Astrocyte (in vitro differentiated cells and primary cell): ENCODE results near the gene GUCY2F. TPM values are rescaled to one million over a fixed set of nuclear protein-coding genes. Genes with fewer than 3 reads are reported as not detected.

Experiments used
- DNase-seq: peaks from one replicate; pipeline ENCODE4 v3.0.0-alpha.2; 2010; ENCODE audit warnings: low read depth
- FAIRE-seq: peaks from 2 replicates; lab custom pipeline; 2011; peaks lifted over from hg19 to GRCh38; lab: Jason Lieb, UNC
- H2AFZ ChIP-seq: 2 replicates; pipeline ENCODE4 v1.6.0; 2012; ENCODE audit warnings: low read depth, low read length, inconsistent platforms
- H3K27ac ChIP-seq: 2 replicates; pipeline ENCODE4 v1.5.1; 2011; ENCODE audit warnings: low read depth, low read length, inconsistent platforms
- H3K27me3 ChIP-seq: 2 replicates; pipeline ENCODE4 v1.6.0; 2011; ENCODE audit warnings: low read length, inconsistent platforms; ENCODE audit not compliant: insufficient read depth
- H3K36me3 ChIP-seq: 2 replicates; pipeline ENCODE4 v1.5.1; 2011; ENCODE audit warnings: low read length, inconsistent platforms; ENCODE audit not compliant: insufficient read depth
- H3K4me1 ChIP-seq: 2 replicates; pipeline ENCODE4 v1.5.1; 2011; ENCODE audit warnings: low read length, inconsistent platforms; ENCODE audit not compliant: insufficient read depth
- H3K4me2 ChIP-seq: 2 replicates; pipeline ENCODE4 v1.6.0; 2012; ENCODE audit warnings: low read length, inconsistent platforms
- H3K4me3 ChIP-seq: 2 replicates; pipeline ENCODE4 v1.5.1; 2011; ENCODE audit warnings: low read depth, mild to moderate bottlenecking, low read length, inconsistent platforms; ENCODE audit not compliant: insufficient read depth
- H3K79me2 ChIP-seq: 2 replicates; pipeline ENCODE4 v1.6.0; 2012; ENCODE audit warnings: mild to moderate bottlenecking, low read length, inconsistent platforms; ENCODE audit not compliant: insufficient read depth
- H3K9ac ChIP-seq: 2 replicates; pipeline ENCODE4 v1.6.0; 2012; ENCODE audit warnings: mild to moderate bottlenecking, low read length, inconsistent platforms
- H3K9me3 ChIP-seq: 2 replicates; pipeline ENCODE4 v1.5.1; 2012; ENCODE audit warnings: low read depth, mild to moderate bottlenecking, low read length, inconsistent platforms; ENCODE audit not compliant: insufficient read depth
- H4K20me1 ChIP-seq: 2 replicates; pipeline ENCODE4 v1.6.0; 2012; ENCODE audit warnings: low read length, inconsistent platforms; ENCODE audit not compliant: insufficient read depth
- H3K27ac Mint-ChIP-seq: one replicate; pipeline ENCODE4 v1.8.0; 2021; ENCODE audit warnings: mild to moderate bottlenecking, mixed read lengths; ENCODE audit not compliant: unreplicated experiment
- H3K27me3 Mint-ChIP-seq: one replicate; pipeline ENCODE4 v1.8.0; 2021; ENCODE audit warnings: low read depth, mixed read lengths; ENCODE audit not compliant: unreplicated experiment
- H3K36me3 Mint-ChIP-seq: one replicate; pipeline ENCODE4 v1.8.0; 2021; ENCODE audit warnings: low read depth, mixed read lengths; ENCODE audit not compliant: unreplicated experiment
- H3K4me1 Mint-ChIP-seq: one replicate; pipeline ENCODE4 v1.8.0; 2021; ENCODE audit warnings: low read depth, mixed read lengths; ENCODE audit not compliant: unreplicated experiment
- H3K4me3 Mint-ChIP-seq: one replicate; pipeline ENCODE4 v1.8.0; 2021; ENCODE audit warnings: mild to moderate bottlenecking, moderate library complexity, mixed read lengths; ENCODE audit not compliant: unreplicated experiment
- H3K9me3 Mint-ChIP-seq: one replicate; pipeline ENCODE4 v1.8.0; 2021; ENCODE audit warnings: mild to moderate bottlenecking, mixed read lengths; ENCODE audit not compliant: unreplicated experiment
- CTCF ChIP-seq: IDR thresholded peaks from 2 replicates; pipeline ENCODE4 v1.5.1; 2011; ENCODE audit warnings: low read depth, mild to moderate bottlenecking, inconsistent platforms, low read length, moderate library complexity; ENCODE audit not compliant: insufficient read depth
- EZH2 ChIP-seq: IDR thresholded peaks from 2 replicates; pipeline ENCODE4 v1.6.1; 2012; ENCODE audit warnings: mild to moderate bottlenecking, low read length, inconsistent platforms; ENCODE audit not compliant: insufficient read depth
- total RNA-seq: library from RNA; stranded (reverse); gene quantifications from 2 replicates; pipeline ENCODE4 v1.2.1, GENCODE V29; 2021

Gene GUCY2F
- total RNA-seq, 1 donor from 2014 or later = not detected

GRCh38 chrX:109489174-109489573 lies 7.3 kb upstream of the GUCY2F start:
- DNase-seq (no peak), FAIRE-seq (no peak)
- H3K4me3 ChIP-seq = no peak overlapping the region
- TF ChIP-seq CTCF (no peak), EZH2 (no peak)
- H3K27me3 ChIP-seq = no peaks in the 10 kb centered on the region
- Mint-ChIP-seq H3K9me3 (no peaks in the 10 kb centered on the region), H3K4me1 (no peaks in the 10 kb centered on the region), H3K4me3 (no peak overlapping the region), H3K27ac (no peak overlapping the region), H3K36me3 (no peaks in the 10 kb centered on the region), H3K27me3 (peaks cover 2% of the 10 kb centered on the region)
- no peaks in the 10 kb centered on the region for H4K20me1 ChIP-seq
- H3K4me2 ChIP-seq = no peak overlapping the region
- H3K79me2 ChIP-seq = no peaks in the 10 kb centered on the region
- H3K27ac ChIP-seq = no peak overlapping the region
- H3K9ac ChIP-seq = no peak overlapping the region
- no peaks in the 10 kb centered on the region for H3K9me3 ChIP-seq
- no peak overlapping the region for H2AFZ ChIP-seq
- no peaks in the 10 kb centered on the region for H3K36me3 ChIP-seq
- H3K4me1 ChIP-seq = no peaks in the 10 kb centered on the region

GRCh38 chrX:109487640-109488039 lies 5.8 kb upstream of the GUCY2F start:
- H3K79me2 ChIP-seq = no peaks in the 10 kb centered on the region
- FAIRE-seq = no peak
- H2AFZ ChIP-seq = no peak overlapping the region
- no peak for TF ChIP-seq EZH2
- no peak for TF ChIP-seq CTCF
- no peaks in the 10 kb centered on the region for H3K27me3 ChIP-seq
- DNase-seq = no peak
- H4K20me1 ChIP-seq = no peaks in the 10 kb centered on the region
- H3K27me3 Mint-ChIP-seq = no peaks in the 10 kb centered on the region
- no peak overlapping the region for H3K9ac ChIP-seq
- no peak overlapping the region for H3K4me2 ChIP-seq
- H3K27ac ChIP-seq = no peak overlapping the region
- no peaks in the 10 kb centered on the region for H3K4me1 ChIP-seq
- no peak overlapping the region for H3K4me3 Mint-ChIP-seq
- no peak overlapping the region for H3K27ac Mint-ChIP-seq
- H3K4me1 Mint-ChIP-seq = no peaks in the 10 kb centered on the region
- H3K36me3 Mint-ChIP-seq = no peaks in the 10 kb centered on the region
- H3K4me3 ChIP-seq = no peak overlapping the region
- H3K9me3 ChIP-seq = no peaks in the 10 kb centered on the region
- no peaks in the 10 kb centered on the region for H3K9me3 Mint-ChIP-seq
- H3K36me3 ChIP-seq = no peaks in the 10 kb centered on the region

- peak; percentile 91 for FAIRE-seq
- Histone ChIP-seq H3K27ac (no peak overlapping the region), H3K9ac (no peak overlapping the region), H2AFZ (no peak overlapping the region), H3K36me3 (no peaks in the 10 kb centered on the region), H4K20me1 (no peaks in the 10 kb centered on the region), H3K4me3 (no peak overlapping the region), H3K79me2 (no peaks in the 10 kb centered on the region), H3K4me2 (no peak overlapping the region), H3K27me3 (no peaks in the 10 kb centered on the region), H3K4me1 (no peaks in the 10 kb centered on the region), H3K9me3 (no peaks in the 10 kb centered on the region)
- DNase-seq = peak; percentile 33
- Mint-ChIP-seq H3K27ac (no peak overlapping the region), H3K36me3 (no peaks in the 10 kb centered on the region), H3K27me3 (peaks cover 3% of the 10 kb centered on the region), H3K9me3 (no peaks in the 10 kb centered on the region), H3K4me1 (no peaks in the 10 kb centered on the region), H3K4me3 (no peak overlapping the region)
- TF ChIP-seq CTCF (peak; percentile 87), EZH2 (no peak)
Observed at GRCh38 chrX:109485470-109486340, 3.8 kb upstream of the GUCY2F start.
